GM18907 (cell line): Measurements from ENCODE around the gene ERMAP.

ENCODE experiments used
- ATAC-seq: cut with Tn5 transposase; IDR thresholded peaks from one replicate; pipeline ENCODE4 v1.9.1; 2021; ENCODE audit warnings: mild to moderate bottlenecking, moderate library complexity; ENCODE audit not compliant: unreplicated experiment

ERMAP gene, protein sequence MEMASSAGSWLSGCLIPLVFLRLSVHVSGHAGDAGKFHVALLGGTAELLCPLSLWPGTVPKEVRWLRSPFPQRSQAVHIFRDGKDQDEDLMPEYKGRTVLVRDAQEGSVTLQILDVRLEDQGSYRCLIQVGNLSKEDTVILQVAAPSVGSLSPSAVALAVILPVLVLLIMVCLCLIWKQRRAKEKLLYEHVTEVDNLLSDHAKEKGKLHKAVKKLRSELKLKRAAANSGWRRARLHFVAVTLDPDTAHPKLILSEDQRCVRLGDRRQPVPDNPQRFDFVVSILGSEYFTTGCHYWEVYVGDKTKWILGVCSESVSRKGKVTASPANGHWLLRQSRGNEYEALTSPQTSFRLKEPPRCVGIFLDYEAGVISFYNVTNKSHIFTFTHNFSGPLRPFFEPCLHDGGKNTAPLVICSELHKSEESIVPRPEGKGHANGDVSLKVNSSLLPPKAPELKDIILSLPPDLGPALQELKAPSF

DNA sequence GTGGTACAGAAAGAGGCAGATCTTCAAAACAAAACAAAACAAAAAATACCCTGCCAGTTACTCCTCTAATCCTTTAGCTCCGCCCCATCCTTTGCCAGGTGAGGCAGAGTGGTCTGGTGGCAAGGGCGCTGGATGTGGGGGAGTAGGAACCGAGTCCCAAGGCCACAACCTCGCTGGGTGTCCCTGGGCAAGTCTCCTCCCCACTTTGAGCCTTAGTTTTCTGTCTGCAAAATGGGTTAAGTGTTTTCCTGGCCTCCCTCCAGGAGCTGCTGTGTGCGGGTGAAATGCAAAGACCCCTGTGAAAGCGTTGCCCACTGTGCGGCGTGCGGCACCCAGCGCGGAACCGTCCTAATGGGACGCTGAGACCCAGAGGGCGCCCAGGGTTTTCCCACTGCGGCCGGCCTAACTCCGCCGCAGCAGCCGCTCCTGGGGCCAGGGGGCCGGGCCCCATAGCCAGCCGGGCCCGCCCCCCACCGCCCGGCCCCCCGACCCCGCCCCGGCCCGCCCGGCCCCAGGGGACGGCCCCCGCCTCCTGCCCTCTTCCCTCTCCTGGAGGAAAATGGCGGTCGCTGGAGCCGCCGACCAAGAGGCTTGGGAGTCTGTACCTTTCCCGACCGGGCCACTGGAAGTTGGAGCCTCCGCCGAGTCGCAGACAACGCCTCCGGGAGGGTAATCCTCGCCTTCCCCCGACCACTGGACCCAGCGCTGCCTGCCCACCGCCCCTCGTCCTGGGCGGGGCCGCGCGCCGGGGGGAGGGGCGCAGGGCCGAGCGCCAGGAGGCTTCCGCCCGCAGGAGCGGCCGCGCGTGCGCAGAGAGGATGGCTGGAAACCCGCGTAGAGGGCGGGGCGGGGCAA, at the start of gene ERMAP, which contains the start of gene SVBP:
ERMAP (plus strand) TSS at position 538 of the 855 bp plus-strand sequence. CDS start 13,327 bp downstream, outside the sequence.
SVBP (minus strand) TSS at position 813 of the 855 bp plus-strand sequence. CDS start 853 bp downstream, outside the sequence.
- peak; percentile 81 for ATAC-seq

DNA sequence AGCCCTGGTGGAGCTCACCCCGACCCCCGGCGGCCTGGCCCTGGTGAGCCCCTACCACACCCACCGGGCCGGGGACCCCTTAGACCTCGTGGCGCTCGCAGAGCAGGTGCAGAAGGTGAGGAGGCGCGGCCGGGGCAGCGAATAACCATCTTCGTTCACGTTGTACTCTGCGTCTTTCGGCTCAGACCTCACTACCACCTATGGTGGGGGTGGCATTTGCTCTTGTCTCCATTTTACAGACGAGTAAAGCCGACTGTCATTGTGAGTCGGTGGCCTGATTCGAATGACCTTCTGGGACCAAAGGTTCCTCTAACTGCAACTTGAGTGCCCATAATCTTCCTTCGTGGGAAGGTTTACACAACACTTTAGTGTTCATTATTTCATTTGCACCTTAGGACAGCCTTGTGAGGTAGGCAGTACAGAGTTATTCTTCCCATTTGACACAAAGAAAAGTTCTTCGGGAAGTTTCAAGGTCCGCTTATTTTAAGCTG, 49.4 kb upstream of the ERMAP start:
- ATAC-seq = peak; percentile 36

DNA sequence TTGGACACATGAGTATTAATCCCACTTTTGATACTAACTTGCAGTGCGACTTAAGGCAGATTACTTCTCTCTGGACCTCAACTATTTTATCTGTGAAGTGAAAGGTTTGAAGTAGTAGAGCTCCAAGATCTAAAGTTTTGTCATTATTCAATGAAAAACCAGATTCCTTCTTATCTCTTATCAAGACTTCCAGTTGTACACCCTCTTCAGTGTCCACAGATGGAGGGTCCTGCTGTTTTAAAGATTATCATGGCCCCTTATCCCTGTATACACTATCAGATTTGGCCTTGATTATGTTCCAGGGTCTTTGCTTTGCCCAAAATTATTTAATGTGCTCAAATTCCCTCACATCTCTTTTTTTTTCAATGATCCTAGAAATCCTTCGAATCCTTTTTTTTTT, 48.8 kb upstream of the ERMAP start:
- no peak for ATAC-seq

DNA sequence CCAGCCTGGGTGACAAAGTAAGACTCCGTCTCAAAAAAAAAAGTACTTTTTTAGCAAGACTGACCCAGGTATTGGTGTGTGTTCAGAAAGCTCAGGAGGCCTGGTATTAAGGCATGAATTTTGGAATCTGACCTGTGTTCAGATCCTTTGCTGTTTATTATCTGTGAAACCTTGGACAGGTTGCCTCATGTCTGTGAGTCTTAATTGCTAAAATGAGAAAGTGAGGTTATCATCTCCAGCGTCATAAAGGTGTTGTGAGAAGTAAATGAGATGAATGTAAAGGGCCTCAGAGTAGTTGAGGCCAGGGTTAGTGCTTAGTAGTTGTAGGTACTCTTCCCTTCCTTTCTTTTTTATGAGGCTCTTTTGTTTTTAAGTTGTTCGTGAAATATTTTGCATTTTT, 47.1 kb upstream of the ERMAP start:
- no peak for ATAC-seq

DNA sequence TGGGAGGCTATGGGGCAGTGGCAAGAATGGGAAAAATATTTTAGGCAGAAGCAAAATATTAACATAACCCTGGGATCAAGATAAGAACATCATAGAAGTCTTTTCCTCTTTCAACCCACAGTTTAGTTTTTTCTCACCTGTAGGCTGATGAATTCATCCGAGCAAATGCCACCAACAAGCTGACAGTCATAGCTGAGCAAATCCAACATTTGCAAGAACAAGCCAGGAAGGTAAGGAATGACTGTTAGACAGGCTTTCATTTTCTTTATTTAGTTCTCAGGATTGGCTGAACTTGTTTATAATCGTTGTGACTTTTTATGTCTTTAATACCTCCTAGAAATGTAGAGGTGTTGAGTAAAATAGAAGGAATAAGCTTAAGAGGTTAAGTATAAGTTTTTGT, 43.5 kb upstream of the ERMAP start:
- no peak for ATAC-seq

DNA sequence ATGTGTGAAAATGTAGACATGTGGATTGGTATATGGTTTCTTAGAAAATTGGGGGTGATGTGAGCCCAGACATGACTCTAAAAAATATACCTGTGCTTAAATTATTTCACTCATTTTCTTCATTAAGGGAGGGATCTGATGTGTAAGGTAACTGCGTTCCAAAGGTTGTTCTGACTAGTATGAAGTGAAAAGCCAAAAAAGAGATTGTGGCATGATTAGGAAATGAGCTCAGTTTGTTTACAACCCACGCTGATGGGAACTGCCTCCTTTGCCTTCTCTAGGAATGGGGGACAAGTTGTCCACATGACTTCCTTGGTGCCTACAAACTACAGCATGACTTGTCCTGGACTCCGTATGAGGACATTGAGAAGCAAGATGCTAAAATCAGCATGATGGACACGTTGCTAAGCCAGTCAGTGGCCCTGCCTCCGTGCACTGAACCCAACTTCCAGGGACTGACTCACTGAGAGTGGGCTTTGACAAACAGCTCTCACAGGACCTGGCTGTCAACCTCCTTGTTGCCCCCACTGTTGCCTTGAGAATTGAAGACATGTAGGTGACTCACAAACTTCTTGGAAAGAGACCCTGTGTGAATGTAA, 41.9 kb upstream of the ERMAP start:
- no peak for ATAC-seq

DNA sequence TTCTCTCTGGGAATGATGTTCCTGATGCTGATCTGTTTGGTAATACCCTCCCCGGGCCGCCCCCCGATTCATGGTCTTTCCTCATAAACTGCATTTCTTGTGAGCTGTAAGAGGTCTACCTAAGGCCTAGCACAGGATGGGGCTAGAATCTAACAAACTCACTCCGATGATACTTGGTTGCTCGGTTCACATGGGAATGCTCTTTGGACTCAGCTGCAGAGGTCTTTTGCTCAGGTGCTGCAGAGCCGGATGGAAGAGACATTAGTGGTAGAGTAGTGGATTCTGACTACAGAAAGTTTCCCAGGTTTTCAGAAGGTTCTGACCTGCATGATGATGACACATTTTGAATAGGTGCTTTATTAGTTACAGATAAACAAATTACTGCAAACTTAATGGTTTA, 40.4 kb upstream of the ERMAP start:
- ATAC-seq = no peak

DNA sequence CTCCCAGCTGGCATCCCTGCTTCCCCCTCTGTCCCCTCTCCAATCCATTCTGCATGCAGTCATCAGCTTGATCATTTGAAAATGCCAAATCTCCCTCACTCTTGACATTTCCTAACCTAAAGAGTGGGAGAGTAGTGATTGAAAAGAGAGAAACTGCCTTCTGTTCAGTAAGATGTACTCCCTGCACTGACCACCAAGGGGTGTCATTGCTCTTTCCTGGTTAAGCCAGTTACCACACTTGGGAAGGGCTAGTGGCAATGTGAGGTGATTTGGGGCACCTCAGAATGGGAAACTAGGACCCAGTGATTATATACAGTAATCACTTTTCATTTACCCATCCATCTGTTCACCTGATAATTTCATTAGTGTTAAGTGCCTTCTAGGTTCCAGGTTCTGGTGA, 39.1 kb upstream of the ERMAP start:
- no peak for ATAC-seq

DNA sequence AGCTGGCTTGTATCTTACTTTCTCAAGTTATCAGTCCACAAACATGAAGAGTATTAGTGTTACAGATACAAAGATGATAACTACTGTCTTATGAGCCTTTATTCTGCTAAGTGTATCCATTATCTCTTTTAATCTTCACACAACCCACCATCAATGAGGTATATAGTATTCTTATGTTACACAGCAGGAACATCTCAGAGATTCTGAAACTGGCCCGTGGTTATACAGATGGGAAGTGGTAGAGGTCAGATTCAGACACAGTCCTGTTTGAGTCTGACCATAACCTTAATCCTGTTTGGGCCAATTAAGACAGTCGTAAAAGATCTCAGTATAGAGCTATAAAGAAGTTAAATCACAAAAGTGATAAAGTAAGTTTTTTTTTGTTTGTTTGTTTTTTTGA, 37.2 kb upstream of the ERMAP start:
- peak; percentile 53 for ATAC-seq

DNA sequence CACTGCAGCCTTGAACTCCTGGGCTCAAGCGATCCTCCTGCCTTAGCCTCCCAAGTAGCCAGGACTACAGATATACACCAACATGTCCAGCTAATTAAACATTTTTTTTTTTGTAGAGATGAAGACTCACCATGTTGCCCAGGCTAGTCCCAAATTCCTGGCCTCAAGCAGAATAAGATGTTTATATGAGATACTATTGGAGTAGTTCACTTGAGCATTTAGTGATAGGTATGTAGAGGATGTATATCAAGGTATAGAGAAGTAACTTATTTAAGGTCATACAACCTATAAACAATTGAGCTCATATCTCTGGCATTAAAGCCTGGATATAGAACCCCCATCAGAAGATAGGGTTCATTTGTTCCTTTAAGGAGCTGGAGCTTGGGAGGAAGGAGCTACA, 36.7 kb upstream of the ERMAP start:
- no peak for ATAC-seq

DNA sequence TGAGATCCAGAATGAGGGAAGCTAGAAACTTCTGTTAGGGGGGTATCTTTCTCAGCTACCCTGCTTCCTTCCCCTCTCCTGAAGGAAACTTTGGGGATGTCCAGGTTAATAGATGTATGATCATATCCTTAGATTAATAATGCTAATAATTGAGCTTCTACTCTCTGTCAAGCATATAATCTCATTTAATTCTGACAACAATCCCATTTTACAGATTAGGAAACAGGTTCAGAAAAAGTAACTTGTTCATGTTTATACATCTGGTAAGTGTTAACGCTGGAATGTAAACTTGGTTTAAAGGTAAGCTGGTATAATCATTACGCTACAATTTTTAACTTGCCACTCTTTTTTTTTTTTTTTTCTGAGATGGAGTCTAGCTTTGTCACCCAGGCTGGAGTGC, 33.8 kb upstream of the ERMAP start:
- ATAC-seq = no peak

DNA sequence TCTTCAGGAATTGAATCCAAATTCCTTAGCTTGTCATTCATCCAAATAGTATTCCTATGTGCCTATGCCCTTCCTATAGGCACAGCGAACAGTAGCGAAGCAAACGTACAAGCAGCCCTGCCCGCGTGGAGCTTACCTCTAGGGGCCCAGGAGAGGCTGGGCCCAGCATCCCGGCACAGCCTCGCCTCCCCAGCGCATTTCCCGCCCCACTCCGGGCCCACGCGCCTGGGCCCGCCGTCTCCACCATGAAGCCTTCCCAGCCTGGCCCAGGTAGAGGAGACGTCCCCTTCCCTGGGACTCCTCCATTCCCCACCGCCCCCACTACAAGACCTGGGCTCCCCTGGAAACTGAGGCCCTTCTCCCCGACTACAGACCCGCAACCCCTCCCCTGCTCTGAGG, 32.4 kb upstream of the ERMAP start:
- no peak for ATAC-seq

DNA sequence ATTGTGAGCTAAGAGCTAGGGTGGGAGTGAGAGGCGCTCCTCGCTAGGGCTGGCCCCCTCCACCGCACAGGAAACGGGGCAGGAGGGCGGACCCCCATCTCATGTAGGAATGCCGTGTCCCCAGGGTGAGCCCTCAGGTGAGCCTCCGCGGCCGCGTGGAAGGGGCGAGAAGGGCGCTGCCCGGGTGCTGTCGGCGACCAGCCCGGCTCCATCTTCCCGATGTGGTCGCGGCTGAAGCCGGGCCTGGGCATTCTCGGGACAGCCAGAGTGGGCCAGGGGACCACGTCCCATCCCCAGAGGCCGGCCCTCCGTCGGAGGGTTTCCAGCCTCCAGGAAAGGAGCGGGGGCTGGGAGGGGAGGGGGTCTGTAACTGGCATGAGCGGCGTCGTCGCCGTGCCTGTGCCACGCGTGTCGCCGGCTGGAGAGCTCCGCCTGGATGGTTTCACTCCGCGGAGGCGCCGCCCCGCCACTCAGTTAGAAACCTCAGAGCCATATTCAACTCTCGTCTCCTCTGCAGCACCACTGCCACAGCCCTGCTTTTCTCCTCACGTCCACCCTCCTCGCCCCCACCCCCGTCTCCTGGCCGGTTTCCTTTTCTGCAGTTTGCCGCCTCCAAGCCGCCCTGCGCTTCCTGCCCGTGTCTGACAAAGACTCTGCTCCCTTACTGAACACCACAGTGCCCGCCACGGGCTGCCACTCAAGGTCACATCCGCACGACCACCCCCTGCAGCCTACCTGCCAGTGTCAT, 31.8 kb upstream of the ERMAP start, which contains the start of gene TMEM269:
TMEM269 (plus strand) TSS at position 46 of the 748 bp plus-strand sequence. CDS start 4,903 bp downstream, outside the sequence.
- no peak for ATAC-seq

DNA sequence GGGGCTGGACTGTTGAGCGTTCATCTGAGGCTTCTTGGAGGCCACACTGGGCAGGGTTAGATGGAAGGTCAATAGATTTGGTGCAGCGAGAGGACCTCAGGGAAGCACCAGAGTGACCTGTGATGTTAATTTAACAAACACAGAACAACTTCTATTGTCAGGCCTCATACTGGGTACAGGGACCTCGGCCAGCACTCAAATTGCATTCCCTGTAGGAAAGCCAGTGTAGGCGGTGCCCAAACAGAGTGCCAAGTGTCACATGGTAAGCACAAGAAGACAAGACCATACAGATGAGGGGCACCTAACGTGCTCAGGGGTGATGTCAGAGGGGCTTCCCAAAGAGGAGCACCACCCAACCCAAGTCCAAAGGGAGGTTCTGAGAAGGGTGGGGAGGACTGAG, 30.8 kb upstream of the ERMAP start:
- no peak for ATAC-seq

DNA sequence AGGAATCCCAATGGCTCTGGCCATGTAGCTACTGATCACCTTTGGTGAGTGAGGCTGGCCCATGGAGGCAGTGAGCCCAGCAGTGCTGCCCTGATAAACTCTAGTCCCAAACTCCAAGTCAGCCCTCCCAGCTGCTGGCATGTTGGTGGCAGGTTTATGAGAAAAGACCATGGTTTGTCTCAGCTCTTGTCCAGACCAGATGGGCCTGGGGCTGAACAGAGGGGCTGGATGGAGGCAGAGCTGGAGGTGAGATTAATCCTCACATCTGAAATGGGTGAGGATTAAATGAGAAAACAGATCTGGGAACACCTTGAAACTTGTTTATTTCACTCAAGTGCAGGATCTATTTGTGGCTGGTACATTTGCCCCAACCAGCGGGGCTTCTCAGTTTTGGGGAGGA, 28.9 kb upstream of the ERMAP start:
- ATAC-seq = no peak

DNA sequence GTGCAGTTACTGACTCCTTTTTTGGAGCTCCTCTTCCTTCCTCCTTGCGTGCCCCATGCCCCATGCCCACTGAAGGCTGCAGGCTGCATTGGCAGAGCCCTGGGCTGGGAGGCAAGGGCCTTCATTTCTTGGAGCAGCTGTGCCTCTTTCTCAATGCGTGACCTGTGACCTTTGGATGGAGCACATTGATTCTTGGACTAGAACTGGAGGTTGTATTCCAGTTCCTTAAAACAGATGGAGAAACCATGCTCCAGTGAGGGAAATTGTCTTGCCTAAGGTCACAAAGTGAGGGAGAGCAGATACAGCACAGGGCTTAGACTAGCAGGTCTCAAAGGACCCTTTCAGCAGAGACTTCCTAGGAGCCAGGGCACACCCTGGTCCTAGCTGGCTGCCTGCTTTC, 23.1 kb upstream of the ERMAP start:
- no peak for ATAC-seq

DNA sequence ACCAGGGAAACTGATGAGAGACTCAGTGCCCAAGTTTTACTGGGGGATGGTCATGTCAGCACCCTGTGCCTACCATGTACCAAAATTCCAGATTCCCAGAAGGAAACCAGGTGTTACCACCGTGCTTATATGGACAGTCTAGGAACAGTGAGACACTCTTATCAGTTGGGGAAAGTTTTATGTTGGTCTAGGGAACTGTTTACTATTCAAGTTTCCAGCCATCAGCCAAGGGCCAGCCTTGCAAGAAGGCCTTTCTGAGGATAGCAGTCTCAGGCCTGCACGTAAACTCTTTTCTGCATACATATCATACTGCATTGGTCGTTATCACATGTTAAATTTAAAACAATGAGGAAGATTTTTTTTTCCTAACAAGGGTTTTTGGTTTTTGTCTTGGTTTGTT, 19.5 kb upstream of the ERMAP start:
- ATAC-seq = no peak

DNA sequence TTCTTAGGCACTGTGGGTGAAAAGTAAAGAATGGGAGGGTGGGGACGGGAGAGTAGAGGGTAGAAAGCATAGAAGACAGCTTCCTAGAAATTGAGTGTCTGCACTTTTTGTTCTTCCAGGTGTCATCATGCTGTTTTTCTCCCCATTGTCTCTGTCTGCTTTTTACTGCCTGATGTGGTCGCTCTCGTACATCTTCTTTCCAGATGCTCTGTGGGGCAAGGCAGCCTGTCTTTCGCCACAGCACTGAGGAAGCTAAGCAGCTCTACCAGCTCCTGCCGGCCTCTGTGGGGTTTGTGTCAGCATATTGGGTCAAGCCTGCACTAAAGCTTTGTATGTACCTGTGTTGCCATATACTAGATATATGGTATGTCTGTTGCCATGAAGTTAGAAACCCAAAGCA, 18.9 kb upstream of the ERMAP start:
- no peak for ATAC-seq

DNA sequence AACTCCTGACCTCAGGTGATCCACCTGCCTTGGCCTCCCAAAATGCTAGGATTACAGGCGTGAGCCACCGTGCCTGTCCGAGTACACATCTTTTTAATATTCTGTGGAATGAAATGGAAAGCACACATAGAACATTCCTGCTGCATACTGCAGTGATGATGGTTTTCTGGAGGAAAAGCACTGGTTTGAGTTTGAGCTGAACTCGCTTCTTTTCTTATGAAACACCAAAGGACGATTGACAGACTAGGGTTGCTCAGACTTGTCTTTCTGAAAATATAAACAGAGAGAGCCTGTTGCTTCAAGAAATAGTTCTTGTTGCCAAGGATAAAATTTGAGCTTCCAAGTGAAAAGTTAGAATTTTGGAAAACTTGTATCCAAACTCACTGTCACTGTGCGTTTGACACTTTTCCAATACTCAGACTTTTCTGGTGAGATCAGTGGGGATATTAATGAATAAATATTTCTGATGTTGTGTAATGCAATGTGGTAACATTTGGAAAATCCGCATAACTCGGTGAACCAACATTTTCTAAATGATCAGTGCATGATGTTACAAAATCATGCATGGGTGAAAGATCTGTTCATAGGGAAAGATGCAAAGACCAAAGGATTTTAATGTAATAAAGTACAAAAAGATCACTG, 15.0 kb upstream of the ERMAP start:
- no peak for ATAC-seq

DNA sequence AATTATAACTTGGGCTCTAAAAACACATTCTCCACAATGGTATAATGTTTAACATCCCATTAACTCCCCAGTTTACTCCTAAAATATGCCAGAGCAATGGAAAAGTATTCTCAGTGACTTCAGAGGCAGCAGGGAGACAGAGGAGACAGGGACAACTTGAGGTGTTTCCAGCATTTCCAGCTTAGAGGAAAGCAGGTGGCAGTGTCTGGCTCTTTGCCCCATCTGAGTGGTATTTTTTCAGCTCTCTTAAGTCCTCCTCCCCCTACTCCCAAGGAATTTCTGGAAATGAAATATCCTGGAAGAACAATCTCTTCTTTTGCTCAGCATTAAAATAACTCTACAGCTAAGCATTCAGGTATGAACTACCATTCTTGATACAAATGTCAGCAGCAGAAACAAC, 10.8 kb upstream of the ERMAP start:
- ATAC-seq = no peak
